ENCODE results near the gene DMRT1. TPM values are rescaled to one million over a fixed set of nuclear protein-coding genes. Genes with fewer than 3 reads are reported as not detected.

The DMRT1 gene
- total RNA-seq, 2 donors from 2014 or later: not detected

DNA sequence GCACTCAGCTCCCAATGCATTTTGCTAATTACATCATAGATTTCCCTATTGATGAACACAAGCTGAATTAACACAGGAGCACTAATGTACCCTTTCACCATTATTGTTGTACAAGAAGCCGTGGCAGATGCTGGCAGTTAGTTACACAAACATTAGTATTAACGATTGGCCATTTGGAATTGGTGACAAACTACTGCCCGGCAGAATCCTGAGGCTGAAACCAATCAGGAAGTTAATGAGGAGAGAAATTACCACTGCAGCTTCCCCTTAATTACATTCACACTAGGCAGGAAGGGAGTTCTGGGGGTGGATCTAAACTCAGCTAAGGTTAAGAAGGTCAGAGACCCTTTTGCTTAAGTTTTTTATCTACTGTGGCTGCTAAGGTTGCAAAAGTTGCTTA is 125.4 kb downstream of the DMRT1 start:
- ATAC-seq (no peak), DNase-seq (no peak)
- intact Hi-C loops (cut with DNase I): no loop called here

DNA sequence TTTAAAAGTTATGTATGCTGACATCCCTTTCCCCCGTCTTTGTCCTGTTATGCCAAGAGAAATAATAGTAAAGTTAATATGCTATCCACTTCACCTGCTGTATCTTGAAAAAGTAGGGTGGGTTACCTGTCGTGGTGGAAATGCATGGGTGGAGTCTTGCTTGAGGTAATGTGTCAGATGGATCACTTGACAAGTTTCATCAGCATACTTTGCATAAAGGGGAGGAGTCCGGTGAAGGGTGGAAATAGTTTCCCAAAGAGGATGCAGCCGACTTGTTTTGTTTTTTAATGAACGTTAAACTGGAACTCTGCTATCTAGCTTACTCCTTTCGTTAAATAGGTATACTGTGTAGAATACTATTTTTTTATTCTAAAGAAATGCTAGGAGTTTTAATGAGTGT is 125.9 kb downstream of the DMRT1 start:
- DNase-seq (no peak), ATAC-seq (no peak)
- intact Hi-C loops (cut with DNase I): no loop called here

DNA sequence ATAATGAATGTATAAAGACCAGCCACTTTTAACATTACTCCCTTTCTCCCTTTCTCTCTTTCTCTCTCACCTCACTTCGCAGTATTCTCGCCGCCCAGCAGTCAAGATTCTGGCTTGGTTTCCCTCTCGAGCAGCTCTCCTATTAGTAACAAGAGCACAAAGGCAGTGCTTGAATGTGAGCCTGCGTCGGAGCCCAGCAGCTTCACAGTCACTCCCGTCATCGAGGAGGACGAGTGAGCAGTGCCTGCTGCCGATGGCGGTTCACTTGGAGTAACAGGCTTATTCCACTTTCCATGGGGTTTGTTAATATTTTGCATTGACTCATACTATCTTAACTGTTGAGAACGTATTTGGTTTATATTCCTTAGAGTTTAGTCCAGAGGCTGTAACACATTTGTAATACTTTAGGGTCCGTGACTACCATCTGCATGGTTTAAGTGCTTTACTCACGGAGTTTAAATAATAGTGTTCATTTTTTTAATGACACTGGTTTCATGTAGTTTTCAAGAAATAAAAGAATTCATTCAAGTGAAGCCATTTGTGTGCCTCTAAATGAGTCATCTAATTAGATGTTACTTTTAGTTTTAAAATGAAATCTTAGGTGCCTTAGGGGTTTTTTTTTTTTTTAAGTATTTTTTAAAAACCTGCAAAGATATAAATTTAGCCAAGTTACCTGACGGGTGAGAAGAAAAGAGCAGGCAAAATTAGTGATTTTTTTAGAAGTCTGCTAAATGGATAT is 126.6 kb downstream of the DMRT1 start:
- intact Hi-C loops (cut with DNase I): no loop called here
- DNase-seq (no peak), ATAC-seq (no peak)

DNA sequence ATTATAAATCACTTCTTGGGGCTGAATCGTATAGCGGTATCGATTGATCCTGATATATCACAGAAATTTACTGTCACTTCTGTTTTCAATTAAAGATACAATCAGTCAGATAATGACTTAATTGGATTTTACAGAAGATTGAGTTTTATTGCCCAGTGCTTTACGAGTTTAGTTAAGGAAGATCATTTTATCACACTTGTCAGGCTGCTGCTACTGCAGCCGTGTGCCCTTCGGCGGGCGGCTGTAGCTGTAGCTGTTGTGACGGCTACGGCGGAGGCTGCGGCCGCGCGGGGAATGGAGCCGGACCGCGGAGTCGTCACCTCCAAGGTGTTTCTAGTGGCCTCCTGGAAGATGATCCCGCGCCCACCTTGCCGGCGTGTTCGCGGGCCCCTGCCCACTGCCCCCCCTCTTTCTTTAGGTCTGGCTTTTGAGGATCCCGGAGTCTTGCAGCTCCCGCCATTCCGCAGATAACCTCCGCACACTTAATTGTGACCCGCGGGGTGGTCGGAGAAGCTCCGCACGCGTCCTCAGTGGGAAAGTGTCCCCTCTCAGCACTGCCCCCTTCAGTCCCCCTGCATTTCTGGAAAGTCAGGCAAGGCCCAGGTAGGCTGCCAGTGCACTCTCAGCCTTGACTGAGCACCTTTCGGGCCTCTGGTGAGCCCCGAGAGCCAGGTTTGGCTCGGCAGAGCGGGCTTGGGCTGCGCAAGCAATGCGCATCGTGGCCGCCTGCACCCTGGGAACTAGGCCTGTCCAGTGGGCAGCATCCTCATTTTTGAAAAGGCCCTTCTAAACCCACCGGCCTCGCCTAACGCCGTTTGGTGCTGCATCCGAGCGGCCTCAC is 128.0 kb downstream of the DMRT1 start:
- ATAC-seq (no peak), DNase-seq (no peak)
- intact Hi-C loops (cut with DNase I): no loop called here

DNA sequence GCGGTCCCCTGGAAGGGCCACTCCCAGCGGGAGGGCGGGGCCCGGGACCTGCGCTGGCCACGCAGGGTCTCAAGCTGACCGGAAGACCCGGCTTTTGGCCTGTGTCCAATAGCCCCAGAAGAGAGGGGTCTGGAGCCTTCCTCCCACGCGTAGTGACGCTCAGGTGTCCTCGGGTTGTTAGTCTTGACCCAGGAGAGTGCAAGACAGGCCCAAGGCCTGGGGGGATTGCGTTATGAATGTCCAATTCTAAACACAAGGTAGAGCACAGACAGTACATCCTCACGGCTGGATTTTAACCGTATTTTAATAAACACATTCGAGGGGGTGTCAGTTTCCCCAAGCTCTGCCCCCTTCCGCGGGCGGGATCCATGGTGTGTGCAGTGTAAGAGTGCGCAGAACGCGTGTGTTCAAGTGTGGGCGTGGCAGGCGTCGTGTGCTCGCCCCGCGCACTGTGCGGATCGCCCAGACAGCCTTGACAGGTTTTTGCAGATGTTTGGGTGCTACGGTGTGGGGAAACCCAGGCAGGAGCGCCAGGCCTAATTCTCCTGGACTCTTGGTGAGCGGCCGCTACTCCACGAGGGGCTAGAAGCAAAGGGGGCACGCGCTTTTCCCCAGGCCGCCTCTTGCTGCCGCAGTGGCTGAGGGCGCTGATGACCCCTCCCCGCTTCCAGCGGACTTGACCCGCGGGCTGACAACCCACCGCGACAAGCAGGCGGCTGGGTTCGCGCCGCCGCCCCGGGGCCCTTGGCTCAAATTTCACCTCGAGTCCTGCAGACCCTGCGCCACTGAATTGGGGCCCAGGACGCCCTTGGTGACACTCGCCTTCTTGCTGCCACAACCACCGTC is 128.9 kb downstream of the DMRT1 start:
- intact Hi-C loops (cut with DNase I): no loop called here
- ATAC-seq (no peak), DNase-seq (no peak)

DNA sequence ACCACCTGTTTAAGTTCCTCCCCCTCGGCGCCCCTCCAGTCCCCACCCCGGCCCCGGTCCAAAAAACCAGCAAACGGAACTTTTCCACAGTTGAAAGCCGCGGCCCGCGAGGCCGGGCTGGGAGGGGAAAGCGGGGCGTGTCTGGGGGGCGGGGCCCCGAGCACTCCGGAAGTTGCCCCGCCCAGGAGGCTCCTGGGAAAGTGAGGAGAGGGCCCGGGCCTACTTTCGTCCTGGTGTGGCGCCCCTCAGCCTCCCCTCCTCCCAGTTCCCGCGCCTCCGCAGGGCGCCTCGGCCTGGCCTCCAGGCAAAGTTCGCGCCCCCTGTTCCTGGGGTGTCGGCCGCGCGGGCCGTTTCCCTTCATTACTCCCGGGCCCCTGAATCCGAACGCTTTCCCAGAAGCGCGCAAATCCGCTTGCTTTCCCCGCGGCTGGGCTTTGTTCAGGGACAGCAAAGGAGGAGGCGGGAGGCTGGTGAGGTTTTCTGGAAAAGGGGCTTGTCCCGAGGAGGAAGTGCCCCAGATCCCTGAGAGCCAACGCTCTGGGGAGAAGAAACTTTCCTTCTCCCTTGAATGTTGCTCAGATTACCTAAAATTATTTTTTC is 130.5 kb downstream of the DMRT1 start:
- peak; percentile 17 to 50 for ATAC-seq
- intact Hi-C loops (cut with DNase I): no loop called here
- DNase-seq: no peak

DNA sequence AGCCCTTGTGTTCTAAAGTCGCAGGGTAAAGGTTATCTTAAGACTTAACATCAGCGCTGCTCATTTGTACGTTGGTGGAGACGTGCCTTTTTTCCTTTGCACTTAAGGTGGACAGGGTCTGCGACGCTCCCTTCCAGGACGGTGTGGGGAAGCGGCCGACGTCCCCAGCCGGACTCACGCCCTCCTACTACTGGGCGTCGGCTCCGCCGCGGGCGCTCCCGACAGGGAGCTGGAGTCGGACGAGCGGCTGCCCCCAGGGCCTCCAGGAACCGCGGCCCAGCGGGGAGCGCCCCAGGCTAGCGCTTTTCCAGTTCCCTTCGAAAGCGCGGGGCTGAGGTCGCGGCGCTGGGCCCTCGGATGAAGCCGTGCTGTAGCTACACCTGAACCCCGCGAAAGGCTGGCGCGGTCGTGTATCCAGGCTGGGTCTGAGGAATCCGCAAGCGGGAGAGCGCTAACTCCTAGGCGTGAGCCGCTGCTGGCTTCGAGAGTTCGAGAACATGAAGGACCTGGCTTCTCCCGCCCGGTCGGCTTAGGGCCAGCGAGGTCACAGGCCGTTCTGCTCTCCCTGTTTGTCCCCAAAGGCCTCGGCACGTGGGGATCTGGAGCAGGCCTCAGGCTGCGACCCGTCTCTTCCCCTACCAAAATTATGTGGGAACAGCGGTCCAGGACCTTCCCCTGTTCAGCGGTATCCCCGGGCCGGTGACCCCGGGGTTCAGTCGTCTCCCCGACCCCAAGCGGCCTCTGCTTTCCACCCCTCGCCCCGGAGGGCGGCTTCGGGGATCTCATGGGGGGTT is 131.2 kb downstream of the DMRT1 start:
- ATAC-seq (peak; percentile 3 to 47), DNase-seq (no peak)
- intact Hi-C loops (cut with DNase I): no loop called here

DNA sequence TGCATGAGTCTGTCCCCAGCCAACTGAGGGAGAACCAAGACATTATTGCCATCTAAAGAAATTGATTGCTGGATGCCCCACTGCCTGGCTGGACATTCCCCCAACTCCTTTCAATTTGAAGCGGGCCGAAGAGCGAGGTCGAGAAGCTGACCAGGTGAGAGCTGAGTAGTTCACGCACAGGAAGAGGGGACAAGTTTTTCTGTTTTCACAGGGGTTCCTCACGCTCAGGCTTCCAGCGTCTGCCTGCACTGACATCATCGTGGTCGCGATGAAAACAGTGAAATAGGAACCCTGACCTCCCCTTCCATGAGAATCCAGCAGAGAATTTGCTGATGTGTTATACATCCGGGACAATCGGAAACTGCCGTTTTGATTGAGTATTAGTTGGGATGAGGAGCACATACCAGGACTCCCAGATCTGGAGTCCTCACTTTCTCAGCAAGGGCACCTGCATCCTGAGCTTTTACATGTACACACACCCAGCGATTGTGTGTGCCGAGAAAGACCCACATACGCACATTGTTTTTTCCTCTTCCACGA is 131.9 kb downstream of the DMRT1 start:
- no peak for ATAC-seq
- intact Hi-C loops (cut with DNase I): no loop called here
- DNase-seq: no peak

DNA sequence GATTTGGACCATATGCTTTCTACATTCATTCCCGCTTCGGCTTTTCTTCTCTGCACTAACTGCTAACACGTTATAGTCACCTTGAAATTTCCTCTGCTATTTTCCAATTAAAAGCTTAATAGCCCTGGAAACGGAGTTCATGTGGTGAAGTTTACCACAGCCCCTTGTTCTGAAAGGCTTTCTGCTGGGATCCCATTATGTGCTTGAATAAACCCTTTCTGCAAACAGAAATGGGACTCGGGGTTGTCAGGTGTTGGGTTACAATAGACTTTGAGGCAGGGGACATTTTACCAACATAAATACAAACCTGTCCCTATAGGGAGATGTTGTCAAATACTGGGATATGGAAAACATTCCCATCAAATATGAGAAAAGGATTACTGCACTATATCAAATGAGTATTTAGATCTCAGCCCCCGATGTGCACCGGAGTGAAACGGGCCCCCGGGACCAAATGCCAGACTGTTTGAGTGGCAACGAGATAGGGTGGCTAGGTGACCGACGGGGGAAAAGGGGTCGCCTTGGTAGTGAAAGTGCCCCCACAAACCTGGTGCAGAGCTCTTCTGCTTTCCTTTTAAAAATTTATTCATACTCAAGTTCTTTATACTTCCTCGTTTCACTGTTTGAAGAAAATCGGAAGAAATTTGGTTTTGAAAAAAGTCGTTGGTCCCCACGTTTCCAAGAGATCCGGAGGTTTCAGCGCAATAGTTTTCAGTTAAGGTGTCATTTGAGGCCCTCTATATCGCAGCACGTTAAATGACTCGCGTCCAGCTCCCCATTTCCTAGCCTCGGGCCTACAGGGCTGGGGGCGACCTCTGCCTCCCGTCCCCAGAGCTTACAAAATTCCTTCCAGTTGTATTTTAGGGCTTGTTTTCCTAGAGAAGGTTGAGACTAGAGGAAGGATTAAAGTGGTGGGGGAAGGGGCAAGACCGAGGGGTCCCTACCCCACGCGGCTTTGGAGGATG is 132.8 kb downstream of the DMRT1 start:
- DNase-seq (no peak), ATAC-seq (no peak)
- intact Hi-C loops (cut with DNase I): no loop called here

DNA sequence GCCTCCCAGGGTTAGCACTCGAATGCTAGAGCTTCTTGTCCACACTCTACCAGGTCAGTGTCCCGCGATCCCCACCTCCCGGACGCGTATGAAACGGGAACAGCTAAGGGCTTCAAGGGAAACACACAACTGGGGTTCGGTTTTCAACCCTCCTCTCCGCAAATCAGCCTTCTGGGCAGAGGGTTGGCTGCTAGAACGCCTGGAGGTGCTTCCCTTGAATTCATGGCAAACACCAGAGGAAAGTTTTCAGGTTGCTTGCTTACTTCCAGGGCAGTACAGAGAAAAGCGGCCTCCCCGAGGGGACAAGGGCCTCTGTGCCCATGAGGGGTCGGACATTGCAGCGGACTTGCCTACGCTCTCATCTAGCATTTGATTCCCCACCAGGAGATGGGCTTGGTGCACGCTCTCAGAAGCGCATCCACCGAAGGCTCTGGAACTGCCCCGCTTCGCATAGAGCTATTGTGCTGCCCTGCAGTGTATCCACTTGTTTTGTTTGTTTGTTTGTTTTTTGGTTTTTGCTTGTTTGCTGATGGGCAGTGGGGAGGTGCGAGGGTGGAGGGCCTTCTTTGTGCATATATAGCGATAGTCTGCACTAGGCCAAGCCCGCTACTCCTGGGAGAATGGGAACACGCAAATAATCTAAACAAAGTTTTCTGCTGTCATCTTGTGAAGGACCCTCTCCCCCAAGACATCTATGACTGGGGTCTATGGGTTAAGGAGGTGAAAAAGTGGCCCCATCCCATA is 133.7 kb downstream of the DMRT1 start:
- intact Hi-C loops (cut with DNase I): no loop called here
- ATAC-seq (no peak), DNase-seq (no peak)

DNA sequence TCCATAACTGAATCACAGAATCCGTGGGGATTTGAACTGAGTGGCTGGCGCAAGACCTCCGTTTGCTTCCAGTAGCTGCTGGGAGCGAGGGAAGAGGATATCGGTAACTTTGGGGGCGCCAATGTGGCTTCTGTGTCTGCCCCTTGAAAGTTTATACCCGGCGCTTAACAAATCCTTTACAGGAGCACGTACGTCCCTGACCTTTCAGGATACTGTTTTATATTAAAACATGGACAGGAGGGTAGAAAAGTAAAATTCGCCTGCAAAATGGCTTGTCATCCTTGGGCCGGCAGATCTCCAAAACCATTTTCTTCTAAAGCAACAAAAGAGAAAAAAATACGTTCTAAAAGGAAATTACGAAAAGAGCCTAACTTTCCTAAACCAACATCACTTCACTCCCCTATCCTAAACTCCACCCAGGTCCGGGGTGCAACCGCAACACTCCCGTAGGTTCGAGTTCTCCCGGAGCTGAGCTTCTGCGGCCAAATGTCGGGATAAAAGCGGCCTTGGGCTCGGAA is 134.3 kb downstream of the DMRT1 start:
- intact Hi-C loops (cut with DNase I): no loop called here
- DNase-seq: no peak
- ATAC-seq: no peak

DNA sequence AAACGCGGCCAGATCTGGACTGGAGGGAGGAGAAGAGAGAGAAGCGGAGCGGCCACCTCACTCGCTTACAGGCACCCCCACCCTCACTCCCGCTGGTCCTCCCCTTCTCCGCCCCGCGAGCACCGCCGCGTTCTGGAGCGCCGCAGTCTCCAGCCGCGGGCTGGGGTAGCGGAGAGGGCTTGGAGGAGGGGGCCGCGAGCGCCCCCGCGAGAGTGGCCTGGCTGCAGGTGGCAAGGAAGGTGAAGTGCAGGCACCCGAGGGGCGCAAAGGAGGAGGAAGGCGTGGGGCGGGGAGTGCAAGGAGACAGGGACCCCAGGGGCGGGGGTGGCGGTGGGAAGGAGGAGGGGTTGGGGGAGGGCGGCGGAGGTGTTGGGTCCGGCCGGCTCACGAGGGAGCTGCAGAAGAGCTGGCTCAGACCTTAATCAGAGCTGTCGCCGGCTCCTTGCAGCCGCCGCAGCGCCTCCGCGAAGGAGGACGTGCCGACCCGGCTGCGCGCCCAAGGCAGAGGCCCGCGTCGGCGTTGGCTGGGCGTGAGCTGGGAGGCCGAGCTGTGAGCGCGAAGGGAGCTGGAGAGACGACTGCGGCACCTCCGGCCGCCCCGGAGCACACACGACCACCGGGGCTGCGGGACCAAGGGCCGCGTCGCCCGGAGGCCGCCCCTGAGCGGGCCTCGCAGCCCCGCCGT is 134.9 kb downstream of the DMRT1 start, which contains the start of gene DMRT3:
DMRT3 (plus strand) TSS at position 398 of the 685 bp plus-strand sequence. CDS start 347 bp downstream, outside the sequence.
- intact Hi-C loops (cut with DNase I): no loop called here
- DNase-seq (no peak), ATAC-seq (no peak)

DNA sequence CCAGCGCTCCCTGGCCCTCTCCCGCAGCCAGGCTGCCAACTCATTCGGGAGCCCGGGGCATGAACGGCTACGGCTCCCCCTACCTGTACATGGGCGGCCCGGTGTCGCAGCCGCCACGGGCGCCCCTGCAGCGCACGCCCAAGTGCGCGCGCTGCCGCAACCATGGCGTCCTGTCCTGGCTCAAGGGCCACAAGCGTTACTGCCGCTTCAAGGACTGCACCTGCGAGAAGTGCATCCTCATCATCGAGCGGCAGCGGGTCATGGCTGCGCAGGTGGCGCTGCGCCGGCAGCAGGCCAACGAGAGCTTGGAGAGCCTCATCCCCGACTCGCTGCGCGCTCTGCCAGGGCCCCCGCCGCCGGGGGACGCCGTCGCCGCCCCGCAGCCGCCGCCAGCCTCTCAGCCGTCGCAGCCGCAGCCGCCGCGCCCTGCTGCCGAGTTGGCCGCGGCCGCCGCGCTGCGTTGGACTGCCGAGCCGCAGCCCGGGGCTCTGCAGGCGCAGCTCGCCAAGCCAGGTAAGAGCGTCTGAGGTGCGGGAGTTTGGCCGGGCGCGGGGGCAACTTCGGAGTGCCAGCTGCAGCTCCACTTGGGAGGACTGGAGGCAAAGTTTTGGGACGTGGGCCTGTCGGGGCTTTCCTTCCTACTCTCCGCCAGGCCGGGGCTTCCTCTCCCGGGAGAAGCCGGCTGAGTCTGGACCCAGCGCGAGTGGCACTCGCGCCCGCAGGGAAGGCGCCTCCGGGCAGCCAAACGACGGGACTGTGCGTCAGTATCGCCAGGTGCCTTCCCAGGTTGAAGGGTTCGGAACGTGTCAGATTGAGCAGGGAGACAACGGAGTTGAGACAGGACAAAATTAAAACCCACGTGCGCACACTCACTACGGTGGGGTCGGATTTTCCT is 135.7 kb downstream of the DMRT1 start:
- intact Hi-C loops (cut with DNase I): no loop called here
- no peak for ATAC-seq
- DNase-seq: no peak
